ENCODE data around the gene PYGM. TPM values are rescaled to one million over a fixed set of nuclear protein-coding genes. Genes with fewer than 3 reads are reported as not detected.

PYGM gene
- total RNA-seq, 1 experiment from 2014 or later: 3.6 TPM

DNA sequence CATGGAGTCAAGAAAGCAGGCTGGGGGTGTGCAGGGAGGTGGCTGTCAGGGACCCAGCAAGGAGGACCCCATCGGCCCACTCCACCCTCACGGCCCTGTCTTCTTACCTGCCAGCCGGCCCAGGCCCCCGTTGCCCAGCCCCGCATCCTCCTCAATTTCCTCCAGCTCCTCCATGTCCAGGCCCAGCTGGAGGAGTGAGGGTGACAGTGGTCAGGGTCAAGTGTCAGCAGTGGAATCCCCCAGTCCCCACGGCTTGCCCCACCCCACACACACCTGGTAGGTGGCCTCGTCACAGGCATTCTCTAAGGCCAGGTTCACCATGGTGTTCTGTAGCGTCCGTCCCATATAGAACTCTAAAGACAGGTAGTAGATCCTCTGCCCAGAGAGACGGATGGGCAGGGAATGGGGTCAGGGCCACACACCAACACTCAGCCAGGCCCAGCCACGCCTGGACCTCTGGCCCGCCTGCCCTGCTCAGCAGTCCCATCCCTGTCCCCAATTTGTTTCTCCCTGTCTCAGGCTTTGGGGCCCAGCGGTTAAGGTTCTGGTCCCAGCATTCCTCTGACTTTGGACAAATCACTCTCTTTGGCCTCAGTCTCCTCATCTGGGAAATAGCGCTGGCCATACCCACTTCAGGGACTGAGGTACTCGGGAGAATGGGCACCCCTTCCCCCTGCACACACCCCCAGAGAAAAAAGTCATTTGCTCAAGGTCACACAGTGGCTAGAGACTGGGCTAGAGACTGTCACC is 1.3 kb downstream of the PYGM start:
- Histone ChIP-seq H4K20me1 (ENCODE audit: control insufficient read depth, insufficient read depth, insufficient read length) (no peaks in the 10 kb centered on the region), H3K9ac (ENCODE audit: extremely low read depth, insufficient read length, low read length) (no peak overlapping the region), H2BK12ac (ENCODE audit: insufficient read length, low read depth, low read length) (no peak overlapping the region), H4K91ac (ENCODE audit: insufficient read length, low read depth, low read length) (no peak overlapping the region), H3K23ac (ENCODE audit: insufficient read length, low read depth, low read length) (no peak overlapping the region), H2BK5ac (ENCODE audit: insufficient read length, low read length) (no peak overlapping the region), H3K18ac (ENCODE audit: insufficient read length, low read depth, low read length) (no peak overlapping the region), H4K8ac (replicated peaks; ENCODE audit: insufficient read length, low read depth, low read length) (no peak overlapping the region), H3T11ph (ENCODE audit: low read length) (no peak overlapping the region), H3K23me2 (ENCODE audit: insufficient read length, low read depth, low read length, poor library complexity, severe bottlenecking) (no peaks in the 10 kb centered on the region), H2AFZ (ENCODE audit: low read length) (no peak overlapping the region), H3K4me1 (ENCODE audit: insufficient read depth, low read length) (peaks cover 4% of the 10 kb centered on the region; the same call in 1 of the 2 replicates), H3K79me1 (ENCODE audit: insufficient read depth, low read depth, low read length, poor library complexity, severe bottlenecking) (no peaks in the 10 kb centered on the region), H2BK120ac (ENCODE audit: low read depth, low read length, poor library complexity, severe bottlenecking) (no peak overlapping the region), H2AK5ac (ENCODE audit: insufficient read length, low read length) (no peak overlapping the region), H2BK15ac (ENCODE audit: low read depth, low read length) (no peak overlapping the region), H3K9me3 (ENCODE audit: control insufficient read depth, low read depth, low read length) (no peaks in the 10 kb centered on the region), H3K27me3 (ENCODE audit: insufficient read depth, low read length) (no peaks in the 10 kb centered on the region), H3K4me2 (ENCODE audit: insufficient read depth, insufficient read length, low read length) (no peak overlapping the region), H3K4ac (ENCODE audit: low read depth, low read length) (no peak overlapping the region), H3K14ac (ENCODE audit: insufficient read depth, low read length) (no peak overlapping the region), H2BK20ac (ENCODE audit: low read depth, low read length, poor library complexity, severe bottlenecking) (no peak overlapping the region), H3K79me2 (ENCODE audit: insufficient read depth, low read length) (no peaks in the 10 kb centered on the region), H3K56ac (ENCODE audit: insufficient read length, low read depth, low read length) (no peak overlapping the region), H4K5ac (ENCODE audit: insufficient read length, low read depth, low read length) (no peak overlapping the region), H3K27ac (ENCODE audit: insufficient read length, low read depth, low read length) (no peak overlapping the region)
- H3K4me3 Mint-ChIP-seq: no peak overlapping the region
- no peaks in the 10 kb centered on the region; the same call in 1 of the 2 replicates for H3K27me3 Mint-ChIP-seq (ENCODE audit: low read depth)
- H3K36me3 Mint-ChIP-seq (ENCODE audit: insufficient read depth in 1 of 3, low read depth in 3 of 3): peaks cover 0 to 14% (median 8%) of the 10 kb centered on the region in 3 experiments; a peak in 4 of 7 replicates
- H3K4me1 Mint-ChIP-seq: peaks cover 47 to 63% of the 10 kb centered on the region in 2 experiments
- TF ChIP-seq, protein P1, sequence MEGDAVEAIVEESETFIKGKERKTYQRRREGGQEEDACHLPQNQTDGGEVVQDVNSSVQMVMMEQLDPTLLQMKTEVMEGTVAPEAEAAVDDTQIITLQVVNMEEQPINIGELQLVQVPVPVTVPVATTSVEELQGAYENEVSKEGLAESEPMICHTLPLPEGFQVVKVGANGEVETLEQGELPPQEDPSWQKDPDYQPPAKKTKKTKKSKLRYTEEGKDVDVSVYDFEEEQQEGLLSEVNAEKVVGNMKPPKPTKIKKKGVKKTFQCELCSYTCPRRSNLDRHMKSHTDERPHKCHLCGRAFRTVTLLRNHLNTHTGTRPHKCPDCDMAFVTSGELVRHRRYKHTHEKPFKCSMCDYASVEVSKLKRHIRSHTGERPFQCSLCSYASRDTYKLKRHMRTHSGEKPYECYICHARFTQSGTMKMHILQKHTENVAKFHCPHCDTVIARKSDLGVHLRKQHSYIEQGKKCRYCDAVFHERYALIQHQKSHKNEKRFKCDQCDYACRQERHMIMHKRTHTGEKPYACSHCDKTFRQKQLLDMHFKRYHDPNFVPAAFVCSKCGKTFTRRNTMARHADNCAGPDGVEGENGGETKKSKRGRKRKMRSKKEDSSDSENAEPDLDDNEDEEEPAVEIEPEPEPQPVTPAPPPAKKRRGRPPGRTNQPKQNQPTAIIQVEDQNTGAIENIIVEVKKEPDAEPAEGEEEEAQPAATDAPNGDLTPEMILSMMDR (conservative IDR thresholded peaks at IDR 0.05): no peak
- no CpG with 5 or more reads among the region's 15 CpGs for WGBS (ENCODE audit: extremely low coverage, insufficient read length, low lambda C conversion rate)
- no peak overlapping the region for H3K27ac Mint-ChIP-seq
- peak; percentile 25 for DNase-seq
- no peaks in the 10 kb centered on the region; a peak in 1 of 5 replicates for H3K9me3 Mint-ChIP-seq

Data from H9 (cell line).